H1 (cell line): ENCODE measurements around the gene ATG7. TPM values are rescaled to one million over a fixed set of nuclear protein-coding genes. Genes with fewer than 3 reads are reported as not detected.

Experiments used
- CTCF ChIA-PET: fragments of 300-600 bp; sonication (Branson Sonifier 250); formaldehyde crosslinking; loops from one replicate; lab custom pipeline; 2021; ENCODE audit not compliant: partially characterized antibody; lab: Charles Lee
- POLR2A ChIA-PET: fragments of 300-600 bp; sonication (Branson Sonifier 250); formaldehyde crosslinking; loops from one replicate; lab custom pipeline; 2021; ENCODE audit warnings: inconsistent platforms; ENCODE audit not compliant: partially characterized antibody; lab: Charles Lee
- DNase-seq, 2 experiments: peaks; one replicate each; pipeline versions ENCODE4 v3.0.0 to v3.0.0-alpha.2; 2010 to 2022; ENCODE audit warnings: low spot score in 2 of 2, low read depth in 1 of 2, mixed read lengths in 1 of 2
- FAIRE-seq: peaks from 2 replicates; lab custom pipeline; 2011; peaks lifted over from hg19 to GRCh38; lab: Jason Lieb, UNC
- H2AFZ ChIP-seq: 2 replicates; pipeline ENCODE4 v1.8.1; 2012; ENCODE audit warnings: low read length, inconsistent platforms
- H2AK5ac ChIP-seq: 2 replicates; pipeline ENCODE4 v1.6.1; 2013; ENCODE audit warnings: low read depth, low read length
- H2BK120ac ChIP-seq: replicated peaks from 2 replicates; pipeline ENCODE3; 2013; ENCODE audit warnings: low read depth, low read length, inconsistent platforms
- H2BK12ac ChIP-seq: 2 replicates; pipeline ENCODE4 v1.6.1; 2013; ENCODE audit warnings: low read depth, low read length
- H2BK15ac ChIP-seq: 2 replicates; pipeline ENCODE4 v1.6.1; 2013; ENCODE audit warnings: low read length
- H2BK20ac ChIP-seq: 2 replicates; pipeline ENCODE4 v1.6.1; 2013; ENCODE audit warnings: low read length
- H2BK5ac ChIP-seq: 2 replicates; pipeline ENCODE4 v1.6.1; 2013; ENCODE audit warnings: low read depth, low read length
- H3K14ac ChIP-seq: 2 replicates; pipeline ENCODE4 v1.6.1; 2013; ENCODE audit warnings: inconsistent platforms; ENCODE audit not compliant: insufficient read length
- H3K18ac ChIP-seq: 2 replicates; pipeline ENCODE4 v1.6.1; 2013; ENCODE audit warnings: low read length; ENCODE audit errors: extremely low read depth
- H3K23ac ChIP-seq: 2 replicates; pipeline ENCODE4 v1.6.1; 2013; ENCODE audit warnings: inconsistent platforms; ENCODE audit not compliant: insufficient read length
- H3K23me2 ChIP-seq: 2 replicates; pipeline ENCODE4 v1.6.1; 2013; ENCODE audit warnings: low read depth, low read length
- H3K27ac ChIP-seq: 2 replicates; pipeline ENCODE4 v1.6.1; 2011; ENCODE audit warnings: low read depth, low read length, inconsistent platforms
- H3K27me3 ChIP-seq, 4 experiments: replicated peaks in 1 of 4; 1 replicate in 1 of 4; 2 replicates in 3 of 4; pipeline versions ENCODE4 v1.6.1 to v1.8.1; 2011 to 2013; ENCODE audit warnings: low read length in 3 of 4, mild to moderate bottlenecking in 3 of 4, inconsistent platforms in 2 of 4, mixed read lengths in 2 of 4, moderate library complexity in 1 of 4; ENCODE audit not compliant: control insufficient read depth in 3 of 4, insufficient read depth in 3 of 4; ENCODE audit errors: extremely low read depth in 1 of 4
- H3K36me3 ChIP-seq, 4 experiments: 2 replicates each; pipeline versions ENCODE4 v1.6.1 to v1.8.1; 2011 to 2013; ENCODE audit warnings: mild to moderate bottlenecking in 4 of 4, low read length in 3 of 4, moderate library complexity in 2 of 4, control low read depth in 1 of 4, inconsistent platforms in 1 of 4; ENCODE audit not compliant: insufficient read depth in 4 of 4, control insufficient read depth in 2 of 4
- H3K4ac ChIP-seq: replicated peaks from 2 replicates; pipeline ENCODE3; 2013; ENCODE audit warnings: low read length, low read depth, mixed read lengths, inconsistent platforms; ENCODE audit not compliant: insufficient read length
- H3K4me1 ChIP-seq, 4 experiments: replicated peaks in 1 of 4; 1 replicate in 1 of 4; 2 replicates in 3 of 4; pipeline versions ENCODE4 v1.6.1 to v1.8.1; 2011 to 2013; ENCODE audit warnings: low read length in 3 of 4, inconsistent platforms in 2 of 4, mixed read lengths in 1 of 4; ENCODE audit not compliant: insufficient read depth in 4 of 4, control insufficient read depth in 3 of 4
- H3K4me2 ChIP-seq, 2 experiments: 2 replicates each; pipeline versions ENCODE4 v1.6.1 to v1.8.1; 2011 to 2013; ENCODE audit warnings: low read depth in 2 of 2, low read length in 2 of 2, control low read depth in 1 of 2, inconsistent platforms in 1 of 2, mild to moderate bottlenecking in 1 of 2; ENCODE audit not compliant: insufficient read depth in 1 of 2
- H3K4me3 ChIP-seq, 4 experiments: fragments of 200-600, 300-600 bp in 1 of 4; sonication (generic), shearing (Covaris generic), sonication (Bioruptor Twin) in 1 of 4; 2 replicates each; pipeline versions ENCODE4 v1.5.1 to v1.8.1; 2011 to 2016; ENCODE audit warnings: low read length in 4 of 4, low read depth in 3 of 4, control low read depth in 2 of 4, inconsistent platforms in 2 of 4, mild to moderate bottlenecking in 2 of 4, mixed read lengths in 1 of 4, moderate library complexity in 1 of 4; ENCODE audit not compliant: insufficient read depth in 2 of 4; ENCODE audit errors: extremely low read depth in 1 of 4
- H3K56ac ChIP-seq: replicated peaks from 2 replicates; pipeline ENCODE3; 2013; ENCODE audit warnings: low read depth, mild to moderate bottlenecking, mixed read lengths, low read length, inconsistent platforms; ENCODE audit not compliant: insufficient read length
- H3K79me1 ChIP-seq: 2 replicates; pipeline ENCODE4 v1.6.1; 2013; ENCODE audit warnings: low read depth, low read length, control low read depth
- H3K79me2 ChIP-seq, 2 experiments: 2 replicates each; pipeline versions ENCODE4 v1.6.1 to v1.8.1; 2012 to 2013; ENCODE audit warnings: low read length in 2 of 2, mild to moderate bottlenecking in 2 of 2, inconsistent platforms in 1 of 2; ENCODE audit not compliant: insufficient read depth in 2 of 2, control insufficient read depth in 1 of 2
- H3K9ac ChIP-seq, 4 experiments: replicated peaks in 1 of 4; 1 replicate in 1 of 4; 2 replicates in 3 of 4; pipeline versions ENCODE4 v1.6.1 to v1.8.1; 2011 to 2013; ENCODE audit warnings: low read depth in 3 of 4, low read length in 3 of 4, control low read depth in 2 of 4, mild to moderate bottlenecking in 2 of 4, moderate library complexity in 2 of 4, inconsistent platforms in 1 of 4; ENCODE audit errors: extremely low read depth in 1 of 4
- H3K9me3 ChIP-seq, 2 experiments: 2 replicates each; pipeline versions ENCODE4 v1.6.1 to v1.8.1; 2012 to 2013; ENCODE audit warnings: mild to moderate bottlenecking in 2 of 2, moderate library complexity in 2 of 2, control low read depth in 1 of 2, inconsistent platforms in 1 of 2, low read depth in 1 of 2, low read length in 1 of 2, mixed read lengths in 1 of 2; ENCODE audit not compliant: insufficient read depth in 2 of 2
- H4K20me1 ChIP-seq, 2 experiments: replicated peaks in 1 of 2; 2 replicates each; pipeline versions ENCODE3 to v1.8.1; 2011 to 2013; ENCODE audit warnings: inconsistent platforms in 2 of 2, low read length in 2 of 2, mild to moderate bottlenecking in 1 of 2; ENCODE audit not compliant: insufficient read depth in 2 of 2, control insufficient read depth in 1 of 2
- H4K5ac ChIP-seq: 2 replicates; pipeline ENCODE4 v1.6.1; 2013; ENCODE audit warnings: low read length, low read depth, mixed read lengths, inconsistent platforms; ENCODE audit not compliant: insufficient read length
- H4K8ac ChIP-seq: 2 replicates; pipeline ENCODE4 v1.8.0; 2013; ENCODE audit warnings: mild to moderate bottlenecking, moderate library complexity, low read length, inconsistent platforms; ENCODE audit not compliant: insufficient read depth; ENCODE audit errors: extremely low read depth
- H4K91ac ChIP-seq: replicated peaks from 2 replicates; pipeline ENCODE3; 2013; ENCODE audit warnings: low read length, mixed read lengths, inconsistent platforms; ENCODE audit not compliant: insufficient read length
- BCL11A ChIP-seq, 2 experiments: IDR thresholded peaks; one replicate each; pipeline ENCODE4 v1.6.1; 2011; ENCODE audit warnings: low read depth in 2 of 2, low read length in 2 of 2, mild to moderate bottlenecking in 2 of 2
- BRCA1 ChIP-seq: IDR thresholded peaks from 2 replicates; pipeline ENCODE4 v1.6.1; 2012; ENCODE audit warnings: low read depth, low read length, improper control_type of control experiment
- RBBP5 ChIP-seq: IDR thresholded peaks from 2 replicates; pipeline ENCODE4 v1.7.1; 2012; ENCODE audit warnings: low read depth, mild to moderate bottlenecking, inconsistent platforms, low read length, moderate library complexity, borderline replicate concordance
- TAF7 ChIP-seq: optimal IDR thresholded peaks from 2 replicates; pipeline ENCODE3; 2011; ENCODE audit warnings: low read depth, mild to moderate bottlenecking, inconsistent platforms, low read length, moderate library complexity, borderline replicate concordance
- WGBS, 2 experiments: shearing (Covaris generic) in 1 of 2; methylation state at CpG; one replicate each; pipeline versions ENCODE4 v1.1.6 to v1.1.7; 2013 to 2015; ENCODE audit warnings: low lambda C conversion rate in 2 of 2, mixed read lengths in 2 of 2, inconsistent platforms in 1 of 2, low coverage in 1 of 2, missing lambda C conversion rate in 1 of 2; ENCODE audit not compliant: insufficient replicate concordance in 2 of 2, insufficient coverage in 1 of 2, insufficient read length in 1 of 2; ENCODE audit errors: extremely low coverage in 1 of 2, missing lambda C conversion rate in 1 of 2; 5-methylcytosine and 5-hydroxymethylcytosine counted together
- polyA plus RNA-seq, 7 experiments: library from polyadenylated mRNA; depleted of rRNA in 3 of 7; stranded (reverse) in 5 of 7; unstranded in 2 of 7; fragments of >200 nt in 5 of 7; fragments of 200-250 nt in 2 of 7; gene quantifications; 1 replicate in 5 of 7; 2 replicates in 1 of 7; 4 replicates in 1 of 7; pipeline versions ENCODE4 v1.2.1 to v1.2.3, GENCODE V29; 2011 to 2013; ENCODE audit warnings: missing spikeins in 2 of 7, mixed read lengths in 2 of 7
- total RNA-seq: library from RNA; stranded (reverse); fragmentation: NEBNext Ultra II Directional; extraction: Animal tissue kit (Norgen Biotek cat#: 25700); gene quantifications from 2 replicates; pipeline ENCODE4 v1.2.1, GENCODE V29; 2021

ATG7 gene
- total and polyA plus RNA-seq, 2 of the 8 experiments (the other 6 are each of a cell fraction or from before 2014, with no cell fraction given) = 15.0 to 19.1 TPM

- Histone ChIP-seq H3K4me2 (no peak overlapping the region), H3K9me3 (no peaks in the 10 kb centered on the region), H2BK12ac (peak overlapping the region; percentile 50; the same call in 1 of the 2 replicates), H4K91ac (no peak overlapping the region), H2AFZ (no peak overlapping the region), H3K14ac (no peak overlapping the region), H4K5ac (no peak overlapping the region), H3K4me1 (peaks cover 2 to 25% (median 12%) of the 10 kb centered on the region in 4 experiments), H3K4me3 (no peak overlapping the region), H2BK120ac (no peak overlapping the region), H3K56ac (no peak overlapping the region), H2BK5ac (no peak overlapping the region), H2BK20ac (no peak overlapping the region), H3K27me3 (no peaks in the 10 kb centered on the region), H3K18ac (no peak overlapping the region), H3K9ac (no peak overlapping the region), H3K79me1 (peaks cover 9% of the 10 kb centered on the region), H3K27ac (no peak overlapping the region), H4K8ac (no peak overlapping the region), H3K4ac (no peak overlapping the region), H2BK15ac (no peak overlapping the region), H3K23me2 (no peaks in the 10 kb centered on the region), H3K79me2 (peaks cover 7 to 87% of the 10 kb centered on the region in 2 experiments), H2AK5ac (no peak overlapping the region), H3K23ac (no peak overlapping the region), H3K36me3 (peaks cover 0 to 2% (median under 1%) of the 10 kb centered on the region in 4 experiments; a peak in 2 of 8 replicates), H4K20me1 (peaks cover 4 to 10% of the 10 kb centered on the region in 2 experiments)
- DNase-seq (no peak), FAIRE-seq (no peak)
- TF ChIP-seq TAF7 (no peak), BCL11A (IDR thresholded peaks at IDR 0.05; ENCODE audit: low read depth in 2 of 2, low read length in 2 of 2) (no peak), BRCA1 (no peak), RBBP5 (no peak)
- WGBS, 2 experiments = 87% methylated on average over 11 of the region's 11 CpGs; no CpG with 5 or more reads in 1 of the 2 experiments
- POLR2A ChIA-PET = interaction anchor here (0.6 kb wide), 1 partner anchor 51 kb away, joined by 3 read pairs; no protein-coding TSS in a partner anchor
- CTCF ChIA-PET = interaction anchor here (0.8 to 2.1 kb wide), 7 partner anchors 9 to 56 kb away, joined by 3 to 9 read pairs (median 3); no protein-coding TSS in a partner anchor
Measured at GRCh38 chr3:11606090-11606784, 334.0 kb downstream of the ATG7 start.
